HG02981 (cell line): ENCODE data around the gene DYRK4.
"Not testable (repeated sequence)": the region's sequence is repeated elsewhere in the genome, so short reads cannot be mapped to it uniquely, and the experiment has no call there.

Experiments used
- ATAC-seq: cut with Tn5 transposase; IDR thresholded peaks from one replicate; pipeline ENCODE4 v1.9.1; 2021; ENCODE audit warnings: mild to moderate bottlenecking, moderate library complexity; ENCODE audit not compliant: unreplicated experiment

The DYRK4 gene

GRCh38 chr12:4562034-4562657, at the start of gene DYRK4:
DYRK4 (plus strand) TSS chr12:4562208; CDS start chr12:4562246, 38 bp downstream.
- ATAC-seq: no peak

DNA sequence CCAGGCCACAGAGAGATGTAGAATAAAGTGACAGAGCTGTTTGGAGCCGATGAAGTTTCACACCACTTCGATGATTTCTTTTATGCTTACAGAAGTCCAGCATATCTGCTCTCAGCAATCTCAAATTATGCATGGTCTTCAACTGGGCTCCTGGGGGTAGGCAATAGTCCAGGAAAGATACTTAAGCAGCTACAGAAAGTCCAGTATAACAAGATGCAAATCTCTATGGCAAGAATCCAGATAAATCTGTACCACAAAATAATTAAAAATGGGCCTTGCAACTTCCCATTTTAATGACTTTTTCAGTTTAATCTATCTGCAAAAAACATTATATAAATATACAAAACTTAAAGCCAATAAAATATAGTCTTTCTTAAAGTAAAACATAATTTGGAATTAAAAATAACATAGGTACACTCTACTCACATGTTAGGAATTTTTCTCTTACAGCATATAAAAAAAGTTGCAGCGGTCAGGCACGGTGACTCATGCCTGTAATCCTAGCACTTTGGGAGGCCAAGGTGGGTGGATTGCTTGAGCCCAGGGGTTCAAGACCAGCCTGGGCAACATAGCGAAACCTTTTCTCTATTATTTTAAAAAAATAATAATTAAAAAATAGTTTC, 43.8 kb upstream of the DYRK4 start:
- no peak for ATAC-seq

DNA sequence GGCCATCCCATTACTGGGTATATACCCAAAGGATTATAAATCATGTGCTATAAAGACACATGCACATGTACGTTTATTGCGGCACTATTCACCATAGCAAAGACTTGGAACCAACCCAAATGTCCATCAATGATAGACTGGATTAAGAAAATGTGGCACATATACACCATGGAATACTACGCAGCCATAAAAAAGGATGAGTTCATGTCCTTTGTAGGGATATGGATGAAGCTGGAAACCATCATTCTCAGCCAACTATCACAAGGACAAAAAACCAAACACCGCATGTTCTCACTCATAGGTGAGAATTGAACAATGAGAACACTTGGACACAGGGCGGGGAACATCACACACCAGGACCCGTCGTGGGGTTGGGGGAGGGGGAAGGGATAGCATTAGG, 38.6 kb upstream of the DYRK4 start:
- ATAC-seq: not testable (repeated sequence)

GRCh38 chr12:4526923-4527546, 35.0 kb upstream of the DYRK4 start:
- ATAC-seq: no peak

DNA sequence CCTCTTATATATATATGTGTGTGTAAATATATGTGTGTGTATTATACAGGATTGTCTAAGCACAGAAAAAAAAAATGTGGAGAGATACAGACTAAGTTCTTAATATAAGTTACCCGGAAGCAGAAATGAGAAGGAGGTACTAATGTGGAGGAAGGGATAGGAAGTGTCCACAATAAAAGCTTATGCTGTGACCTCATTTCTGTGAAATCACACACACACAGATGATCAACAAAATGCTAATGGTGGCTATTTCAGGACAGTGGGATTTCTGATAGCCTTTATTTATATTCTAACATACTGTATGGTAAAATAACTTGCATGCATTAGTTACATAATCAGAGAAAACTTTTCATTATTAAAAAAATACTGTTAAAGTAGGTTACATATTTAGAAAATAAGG, 31.8 kb upstream of the DYRK4 start:
- ATAC-seq: no peak

- ATAC-seq: no peak
These were observed 30.9 kb upstream of the DYRK4 start for GRCh38 chr12:4530982-4531586.

DNA sequence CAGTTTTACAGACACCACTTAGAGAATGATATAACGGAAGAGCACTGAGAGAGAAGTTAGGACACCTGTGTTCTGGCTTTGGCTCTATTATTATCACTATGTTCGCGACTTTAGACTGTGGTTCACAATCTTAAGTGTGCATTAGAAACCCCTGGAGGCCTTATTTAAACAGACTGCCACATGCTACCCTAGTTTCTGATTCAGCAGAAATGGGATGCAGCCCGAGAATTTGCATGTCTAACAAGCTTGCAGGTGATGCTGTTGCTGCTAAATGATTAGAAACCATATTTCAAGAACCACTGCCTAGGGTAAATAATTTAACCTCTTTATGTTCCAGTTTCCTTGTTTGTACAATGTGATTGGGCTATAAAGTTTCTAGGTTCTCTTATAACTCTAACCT, 26.9 kb upstream of the DYRK4 start:
- ATAC-seq: no peak

GRCh38 chr12:4535871-4536270, 26.1 kb upstream of the DYRK4 start:
- ATAC-seq: no peak

- ATAC-seq: peak; percentile 80
These were observed 23.5 kb upstream of the DYRK4 start, which contains the start of gene RAD51AP1 for GRCh38 chr12:4538207-4539160. RAD51AP1 (plus strand) TSS chr12:4538890; CDS start chr12:4538940, 50 bp downstream.

DNA sequence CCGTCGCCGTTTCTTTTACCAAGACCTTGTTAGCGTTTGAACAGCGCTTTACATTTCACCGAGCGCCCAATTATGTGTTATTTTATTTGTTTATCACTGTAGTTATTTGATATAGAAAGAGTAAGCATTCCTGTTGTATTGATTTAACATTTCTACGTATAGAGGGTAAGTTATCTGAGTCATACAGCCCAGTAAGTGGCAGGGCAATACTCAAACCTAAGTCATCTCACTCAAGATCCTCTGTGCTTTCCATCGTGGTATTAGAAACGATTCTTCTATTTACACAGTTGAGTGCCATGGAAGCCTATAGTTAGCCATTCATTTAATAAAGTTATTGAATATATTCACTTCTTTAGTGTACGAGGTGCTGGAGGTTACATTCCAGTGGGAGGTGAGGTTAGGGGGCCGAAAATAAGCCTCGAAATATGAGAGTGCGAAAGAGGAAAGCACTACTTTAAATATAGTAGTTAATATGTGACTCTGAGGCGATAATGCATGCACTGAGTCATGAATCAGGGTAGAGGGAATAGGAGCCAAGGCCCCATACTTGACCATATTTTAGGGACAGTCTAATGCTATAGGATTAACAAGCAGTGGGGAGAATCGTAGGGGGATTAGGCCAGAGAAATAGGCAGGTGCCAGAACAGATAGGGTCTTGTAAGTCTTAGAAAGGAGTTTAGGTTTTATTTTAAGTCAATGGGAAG, 22.7 kb upstream of the DYRK4 start:
- no peak for ATAC-seq

GRCh38 chr12:4540170-4540569, 21.8 kb upstream of the DYRK4 start:
- ATAC-seq: no peak

DNA sequence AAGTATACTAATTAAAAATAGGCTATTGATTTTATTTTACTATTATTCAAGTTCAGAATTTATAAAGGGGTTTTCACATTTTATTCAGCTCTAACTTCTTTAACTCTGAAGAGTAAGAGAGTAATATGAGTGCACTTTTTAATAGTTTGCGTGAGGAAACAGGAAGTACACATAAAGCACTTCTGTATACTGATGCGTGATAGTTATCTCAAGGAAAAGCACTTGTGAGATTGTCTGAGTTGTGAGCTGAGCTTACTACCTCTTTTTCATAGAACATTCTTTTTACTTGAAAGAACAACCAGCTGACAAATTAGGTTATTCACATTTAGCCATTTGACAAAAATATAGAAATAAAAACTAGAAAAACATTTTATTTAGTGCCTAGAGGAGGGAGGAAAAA, 21.4 kb upstream of the DYRK4 start:
- no peak for ATAC-seq

- ATAC-seq: no peak
These were observed 16.8 kb upstream of the DYRK4 start for GRCh38 chr12:4545195-4545594.

DNA sequence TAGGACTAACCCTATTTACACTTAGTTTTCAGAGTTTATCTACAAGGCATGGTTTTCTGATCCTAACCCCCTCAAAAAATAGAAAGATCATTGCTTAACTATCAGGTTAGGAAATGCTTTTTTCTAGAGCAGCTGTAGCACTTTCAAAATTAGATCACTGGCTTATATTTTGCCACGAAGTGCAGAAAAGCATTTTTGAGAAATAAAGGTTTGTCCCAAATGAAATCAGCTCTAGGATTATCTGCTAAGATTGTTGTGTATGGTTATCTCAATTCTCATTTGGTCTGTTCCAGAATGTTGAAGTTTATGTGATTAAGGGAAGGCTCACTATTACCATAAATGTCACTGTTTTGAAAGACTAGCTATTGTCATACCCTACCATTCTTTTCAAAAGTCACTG, 9.8 kb upstream of the DYRK4 start:
- no peak for ATAC-seq

GRCh38 chr12:4553943-4554342, 8.1 kb upstream of the DYRK4 start:
- ATAC-seq: no peak

DNA sequence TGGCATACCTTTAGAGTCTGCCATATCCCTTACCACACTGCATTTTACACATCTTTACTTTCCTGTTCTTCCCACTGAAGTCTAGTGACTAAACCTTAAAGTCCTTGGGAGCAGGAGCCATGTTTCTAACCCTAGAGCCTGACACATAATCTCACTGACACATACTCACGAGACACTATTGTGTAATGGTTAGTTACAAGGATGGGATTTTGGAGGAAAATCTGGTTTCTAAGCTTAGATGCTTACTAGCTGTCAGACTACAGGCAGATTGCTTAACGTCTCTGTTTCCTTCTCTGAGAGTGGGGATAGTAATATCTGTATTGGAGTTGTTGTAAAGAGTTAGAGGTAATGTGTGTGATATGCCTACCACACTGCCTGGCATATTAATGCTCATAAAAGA, 6.2 kb upstream of the DYRK4 start:
- ATAC-seq: no peak

GRCh38 chr12:4556735-4557530, 5.1 kb upstream of the DYRK4 start:
- no peak for ATAC-seq

GRCh38 chr12:4557586-4557985, 4.4 kb upstream of the DYRK4 start:
- no peak for ATAC-seq

DNA sequence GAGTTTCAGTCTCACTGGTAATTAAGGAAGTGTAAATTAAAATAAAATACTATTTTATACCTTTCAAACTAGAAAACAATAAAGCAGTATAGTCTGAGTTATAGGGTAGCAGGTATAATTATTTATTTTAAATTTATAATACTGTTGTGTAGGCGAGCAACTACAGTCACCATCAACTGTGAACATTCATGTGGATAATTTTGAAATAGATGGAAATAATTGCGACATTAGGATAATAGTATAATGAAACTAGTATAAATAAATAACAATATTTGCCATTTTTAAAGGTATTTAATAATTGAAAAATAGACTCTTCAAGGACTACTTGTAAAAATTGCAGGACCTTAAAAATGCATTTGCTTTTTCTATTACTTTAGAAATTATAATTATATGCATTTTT, 3.8 kb upstream of the DYRK4 start:
- ATAC-seq: no peak
